ENCODE measurements around the gene IKZF5. TPM values are rescaled to one million over a fixed set of nuclear protein-coding genes. Genes with fewer than 3 reads are reported as not detected.

IKZF5 gene
- total RNA-seq, 2 experiments from 2014 or later: 16.6 to 19.7 TPM

DNA sequence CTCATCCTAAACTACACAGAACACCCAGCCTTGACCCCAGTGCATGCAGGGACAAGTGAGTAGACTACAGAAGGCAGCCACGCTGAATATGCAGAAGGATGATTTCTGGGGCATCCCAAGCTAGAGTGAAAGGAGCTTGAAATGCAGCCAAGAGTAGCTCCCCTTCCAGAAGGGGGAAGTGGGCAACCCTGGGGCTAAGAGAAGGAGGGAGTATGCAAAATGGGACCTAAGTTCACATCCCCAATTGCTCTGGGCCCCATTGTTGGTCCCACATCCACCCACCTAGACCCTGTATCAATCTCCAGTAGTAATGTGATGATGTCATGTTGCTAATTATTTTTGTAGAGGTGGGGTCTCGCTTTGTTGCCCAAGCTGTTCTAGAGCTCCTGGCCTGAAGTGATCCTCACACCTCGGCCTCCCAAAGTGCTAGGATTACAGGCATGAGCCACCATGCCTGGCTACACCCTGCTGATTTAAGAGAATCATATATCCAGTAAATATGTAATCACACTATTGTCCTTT, 34.0 kb downstream of the IKZF5 start:
- H3K4me1 Mint-ChIP-seq: no peaks in the 10 kb centered on the region
- H3K36me3 Mint-ChIP-seq: no peaks in the 10 kb centered on the region
- no peaks in the 10 kb centered on the region for H3K27me3 Mint-ChIP-seq
- H3K4me3 Mint-ChIP-seq: no peak overlapping the region
- DNase-seq: no peak
- H3K9me3 Mint-ChIP-seq: no peaks in the 10 kb centered on the region
- H3K27ac Mint-ChIP-seq: no peak overlapping the region

DNA sequence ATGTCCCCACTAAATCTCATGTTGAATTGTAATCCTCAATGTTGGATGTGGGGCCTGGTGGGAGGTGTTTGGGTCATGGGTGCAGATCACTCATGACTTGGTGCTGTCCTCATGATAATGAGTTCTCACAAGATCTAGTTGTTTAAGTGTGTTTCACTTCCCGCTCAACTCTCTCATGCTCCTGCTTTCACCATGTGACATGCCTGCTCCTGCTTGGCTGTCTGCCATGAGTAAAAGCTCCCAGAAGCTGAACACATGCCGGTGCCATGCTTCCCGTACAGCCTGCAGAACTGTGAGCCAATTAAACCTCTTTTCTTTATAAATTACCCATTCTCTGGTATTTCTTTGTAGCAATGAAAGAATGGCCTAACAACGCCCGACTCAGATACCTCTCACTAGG, 34.6 kb downstream of the IKZF5 start:
- no peak for DNase-seq
- no peaks in the 10 kb centered on the region for H3K27me3 Mint-ChIP-seq
- no peaks in the 10 kb centered on the region for H3K9me3 Mint-ChIP-seq
- no peaks in the 10 kb centered on the region for H3K4me1 Mint-ChIP-seq
- H3K36me3 Mint-ChIP-seq: no peaks in the 10 kb centered on the region
- H3K27ac Mint-ChIP-seq: no peak overlapping the region
- H3K4me3 Mint-ChIP-seq: no peak overlapping the region

DNA sequence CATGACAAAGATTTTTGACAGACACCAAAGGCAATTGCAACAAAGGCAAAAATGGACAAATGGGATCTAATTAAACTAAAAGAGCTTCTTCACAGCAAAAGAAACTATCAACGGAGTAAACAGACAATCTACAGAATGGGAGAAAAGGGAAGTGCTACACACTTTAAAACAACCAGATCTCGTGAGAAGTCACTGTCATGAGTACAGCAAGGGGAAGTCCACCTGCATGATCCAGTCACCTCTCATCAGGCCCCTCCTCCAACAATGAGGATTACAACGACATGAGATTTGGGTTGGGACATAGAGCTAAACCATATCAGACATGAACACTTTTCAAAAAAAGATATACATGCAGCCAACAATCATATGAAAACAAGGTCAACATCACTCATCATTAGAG, 39.9 kb downstream of the IKZF5 start:
- H3K27ac Mint-ChIP-seq: no peak overlapping the region
- no peaks in the 10 kb centered on the region for H3K4me1 Mint-ChIP-seq
- H3K27me3 Mint-ChIP-seq: peaks cover 10% of the 10 kb centered on the region
- DNase-seq: no peak
- peaks cover 16% of the 10 kb centered on the region for H3K36me3 Mint-ChIP-seq
- H3K4me3 Mint-ChIP-seq: no peak overlapping the region
- peaks cover 26% of the 10 kb centered on the region for H3K9me3 Mint-ChIP-seq

DNA sequence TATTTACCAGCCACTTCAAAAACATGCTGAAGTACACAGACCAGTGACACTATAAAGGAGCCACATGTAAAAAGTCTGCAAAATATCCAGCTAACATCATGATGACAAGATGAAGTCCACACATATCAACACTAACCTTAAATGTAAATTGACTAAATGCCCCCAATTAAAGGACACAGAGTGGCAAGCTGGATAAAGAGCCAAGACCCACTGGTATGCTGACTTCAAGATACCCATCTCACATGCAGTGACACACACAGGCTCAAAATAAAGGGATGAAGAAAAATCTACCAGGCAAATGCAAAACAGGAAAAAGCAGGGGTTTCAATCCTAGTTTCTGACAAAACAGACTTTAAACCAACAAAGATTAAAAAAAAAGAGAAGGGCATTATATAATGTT, 41.7 kb downstream of the IKZF5 start:
- no peak for DNase-seq
- Mint-ChIP-seq H3K27ac (no peak overlapping the region), H3K36me3 (peaks cover 20% of the 10 kb centered on the region)

DNA sequence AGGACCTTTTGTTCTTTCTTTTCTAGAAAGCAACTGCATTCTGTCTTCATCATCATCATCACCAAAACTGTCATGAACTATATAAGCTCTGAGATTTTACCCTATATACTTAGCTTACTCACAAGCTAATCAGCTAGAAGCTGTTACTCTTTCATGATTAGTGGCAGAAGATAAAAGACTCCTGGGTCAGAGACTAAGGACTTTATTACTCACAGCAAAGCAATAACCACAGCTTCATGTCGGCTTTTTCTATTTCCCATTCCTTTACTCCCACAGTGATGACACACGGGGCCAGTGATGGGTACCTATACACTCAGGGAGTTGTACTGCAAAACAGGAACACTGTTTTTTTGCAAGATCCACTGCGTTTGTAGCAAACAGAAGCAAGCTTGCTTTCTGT, 46.2 kb downstream of the IKZF5 start:
- no peak for DNase-seq
- H3K4me1 Mint-ChIP-seq: no peaks in the 10 kb centered on the region
- peaks cover 17% of the 10 kb centered on the region for H3K9me3 Mint-ChIP-seq
- H3K4me3 Mint-ChIP-seq: no peak overlapping the region
- peaks cover 7% of the 10 kb centered on the region for H3K27me3 Mint-ChIP-seq
- H3K36me3 Mint-ChIP-seq: peaks cover 18% of the 10 kb centered on the region
- no peak overlapping the region for H3K27ac Mint-ChIP-seq

More for the DNA sequence above, 41.7 kb downstream of the IKZF5 start:
- peaks cover 10% of the 10 kb centered on the region for H3K27me3 Mint-ChIP-seq
- H3K9me3 Mint-ChIP-seq: peaks cover 26% of the 10 kb centered on the region
- no peak overlapping the region for H3K4me3 Mint-ChIP-seq
- H3K4me1 Mint-ChIP-seq: no peaks in the 10 kb centered on the region

DNA sequence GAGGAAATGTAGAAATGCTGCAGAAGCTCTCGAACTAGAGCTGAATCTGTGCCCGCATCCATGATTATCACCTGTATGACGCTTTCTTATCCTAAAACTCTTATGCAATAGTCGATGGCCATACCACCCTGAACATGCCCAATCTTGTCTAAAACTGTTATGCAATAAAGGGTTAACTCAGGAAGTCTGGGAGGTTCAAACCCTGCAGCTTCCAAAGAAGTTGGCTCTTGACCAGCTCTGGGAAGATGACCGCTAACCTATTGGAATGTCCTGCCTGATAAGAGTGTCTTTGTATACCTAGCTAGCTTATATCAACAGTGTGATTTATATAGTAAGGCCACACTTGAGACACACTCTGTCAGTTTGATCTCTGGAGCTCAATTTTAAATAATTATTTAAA, 51.1 kb downstream of the IKZF5 start:
- Mint-ChIP-seq H3K36me3 (peaks cover 10% of the 10 kb centered on the region), H3K4me1 (peaks cover 15% of the 10 kb centered on the region), H3K9me3 (no peaks in the 10 kb centered on the region), H3K4me3 (no peak overlapping the region), H3K27ac (no peak overlapping the region), H3K27me3 (peaks cover 5% of the 10 kb centered on the region)
- DNase-seq: no peak

DNA sequence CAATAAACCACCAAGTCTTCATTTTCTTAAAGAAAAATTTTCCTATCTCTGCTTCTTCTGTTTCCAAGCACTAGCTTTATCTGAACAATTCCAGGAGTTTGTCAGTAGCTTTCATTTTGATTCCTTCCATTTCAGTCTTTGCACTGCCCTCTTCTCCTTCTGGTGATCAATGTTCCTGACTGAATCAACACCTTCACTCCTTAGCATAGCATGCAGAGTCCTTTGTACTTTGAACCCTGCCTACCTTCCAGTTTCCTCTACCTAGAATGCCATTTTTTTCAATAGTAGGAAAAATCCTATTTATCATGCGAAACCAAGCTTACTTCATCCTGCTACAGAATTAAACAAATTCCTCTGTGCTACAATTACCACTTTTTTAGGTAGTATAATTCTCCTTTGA, 52.7 kb downstream of the IKZF5 start:
- Mint-ChIP-seq H3K27ac (no peak overlapping the region), H3K4me3 (no peak overlapping the region), H3K9me3 (no peaks in the 10 kb centered on the region), H3K36me3 (peaks cover 15% of the 10 kb centered on the region), H3K27me3 (peaks cover 5% of the 10 kb centered on the region), H3K4me1 (peaks cover 21% of the 10 kb centered on the region)
- no peak for DNase-seq

DNA sequence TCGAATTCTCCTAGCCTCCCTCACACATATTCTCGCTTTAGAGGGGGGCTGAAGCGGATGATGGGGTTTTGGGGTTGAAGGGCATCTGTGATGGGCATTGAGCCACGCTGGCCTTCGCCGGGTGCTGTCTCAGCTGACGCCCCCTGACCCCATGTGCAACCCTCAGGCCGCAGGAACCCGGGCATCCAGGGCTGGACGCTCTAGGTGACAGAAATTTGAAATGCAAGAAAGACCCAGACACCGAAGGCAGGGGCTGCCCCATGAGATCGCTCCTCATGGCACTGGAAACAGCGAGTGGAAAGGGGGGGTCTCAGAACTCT, 53.9 kb downstream of the IKZF5 start:
- peaks cover 24% of the 10 kb centered on the region for H3K4me1 Mint-ChIP-seq
- peak overlapping the region; percentile 90 for H3K4me3 Mint-ChIP-seq

DNA sequence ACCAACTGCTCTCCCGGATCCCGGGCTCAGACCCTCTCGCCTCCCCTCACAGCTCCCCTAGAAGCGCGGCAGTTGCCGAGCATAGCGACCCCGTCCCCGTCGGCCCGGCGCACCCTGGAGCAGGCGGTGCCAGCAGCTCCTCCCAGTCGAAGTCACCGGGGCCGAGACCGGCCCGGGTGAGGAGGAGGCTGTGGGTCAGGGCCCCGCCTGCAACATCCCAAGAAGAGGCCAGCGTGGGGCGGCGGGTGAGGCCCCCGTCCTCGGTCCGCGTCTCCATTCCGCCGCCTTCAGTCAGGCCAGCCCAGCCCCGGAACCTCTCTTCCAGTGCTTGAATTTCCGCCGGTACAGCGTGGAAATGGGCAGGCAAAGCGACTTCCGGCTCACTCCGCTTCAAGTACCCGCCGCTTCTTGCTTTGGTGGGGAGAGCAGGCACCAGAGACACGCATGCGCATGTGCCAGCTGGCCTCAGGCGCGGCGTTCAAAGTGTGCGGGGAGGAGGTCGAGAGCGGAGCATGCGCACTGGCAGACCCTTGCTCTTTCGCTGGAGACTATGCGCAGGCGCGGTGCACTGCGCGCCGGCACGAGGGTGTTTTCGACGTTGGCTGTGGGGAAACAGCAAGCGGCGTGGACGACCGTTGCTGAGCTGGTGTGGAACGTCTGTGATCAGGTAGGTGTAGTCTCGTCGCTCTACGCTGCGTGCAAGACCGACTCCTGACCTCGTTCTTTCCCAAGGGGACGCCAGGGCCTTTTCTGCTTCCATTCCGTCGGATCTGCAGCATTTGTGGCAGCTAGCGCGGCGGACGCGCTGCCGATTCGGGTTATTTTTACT, 54.5 kb downstream of the IKZF5 start, which contains the start of gene C10orf88:
TSS of gene C10orf88 (minus strand) at position 326 of the 829 bp plus-strand sequence. CDS start at position 277, 49 bp downstream.
- peaks cover 17% of the 10 kb centered on the region for H3K36me3 Mint-ChIP-seq
- H3K4me1 Mint-ChIP-seq: peaks cover 28% of the 10 kb centered on the region
- H3K27ac Mint-ChIP-seq: peak within 1 kb of the TSS; percentile 80
- peak within 1 kb of the TSS; percentile 90 for H3K4me3 Mint-ChIP-seq
- no peaks in the 10 kb centered on the region for H3K9me3 Mint-ChIP-seq
- DNase-seq: peak; percentile 98
- H3K27me3 Mint-ChIP-seq: peaks cover 5% of the 10 kb centered on the region

More for the DNA sequence above, 53.9 kb downstream of the IKZF5 start:
- peaks cover 5% of the 10 kb centered on the region for H3K27me3 Mint-ChIP-seq
- H3K36me3 Mint-ChIP-seq: peaks cover 15% of the 10 kb centered on the region
- H3K9me3 Mint-ChIP-seq: no peaks in the 10 kb centered on the region
- no peak for DNase-seq
- H3K27ac Mint-ChIP-seq: no peak overlapping the region

DNA sequence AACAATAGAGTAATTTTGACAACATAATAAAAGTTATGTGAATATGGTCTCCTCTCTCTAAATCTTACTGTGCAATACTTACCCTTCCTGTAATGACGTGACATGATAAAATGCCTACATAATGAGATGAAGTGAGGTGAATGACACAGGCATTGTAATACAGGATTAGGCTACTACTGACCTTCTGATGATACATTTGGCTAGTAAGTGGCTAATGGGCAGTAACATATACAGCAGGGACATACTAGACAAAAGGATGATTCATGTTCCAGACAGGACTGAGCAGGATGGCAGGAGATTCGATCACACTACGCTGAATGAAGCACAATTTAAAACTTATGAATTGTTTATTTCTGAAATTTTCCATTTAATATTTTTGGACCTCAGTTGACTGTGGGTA, 59.3 kb downstream of the IKZF5 start:
- Mint-ChIP-seq H3K27ac (no peak overlapping the region), H3K4me3 (no peak overlapping the region), H3K27me3 (no peaks in the 10 kb centered on the region), H3K4me1 (peaks cover 26% of the 10 kb centered on the region), H3K9me3 (no peaks in the 10 kb centered on the region), H3K36me3 (peaks cover 32% of the 10 kb centered on the region)
- DNase-seq: no peak

Other genes starting within 250 kb of the IKZF5 start
- 1 to 10 TPM; 1.7 to 2.0 TPM for gene CUZD1, start 162.9 kb downstream of the IKZF5 start, total RNA-seq
- 10 to 100 TPM; 11.2 to 12.8 TPM for gene FAM24B, start 129.2 kb downstream of the IKZF5 start, total RNA-seq
- gene FAM24A, start 98.2 kb downstream of the IKZF5 start, total RNA-seq: not detected
- gene C10orf88, start 54.6 kb downstream of the IKZF5 start, total RNA-seq: 10 to 100 TPM in 1 of 2 experiments, 1 to 10 TPM in 1; 9.5 to 10.1 TPM
- 1 to 10 TPM; 6.0 to 7.3 TPM for gene PSTK, start 28.4 kb downstream of the IKZF5 start, total RNA-seq
- 10 to 100 TPM; 23.3 to 25.1 TPM for gene ACADSB, start 211 bp upstream of the IKZF5 start, total RNA-seq
- under 1 TPM; 0.19 to 0.24 TPM for gene HMX3, start 127.2 kb upstream of the IKZF5 start, total RNA-seq
- gene HMX2, start 139.3 kb upstream of the IKZF5 start, total RNA-seq: under 1 TPM in 1 of 2 experiments, not detected in 1; 0.12 TPM
- 100 to 1,000 TPM; 257 to 258 TPM for gene BUB3, start 145.6 kb upstream of the IKZF5 start, total RNA-seq

All from activated naive CD8-positive, alpha-beta T cell treated with anti-CD3 and anti-CD28 coated beads for 36 hours (primary cell).